ENCODE results near the gene MED23.

DNA sequence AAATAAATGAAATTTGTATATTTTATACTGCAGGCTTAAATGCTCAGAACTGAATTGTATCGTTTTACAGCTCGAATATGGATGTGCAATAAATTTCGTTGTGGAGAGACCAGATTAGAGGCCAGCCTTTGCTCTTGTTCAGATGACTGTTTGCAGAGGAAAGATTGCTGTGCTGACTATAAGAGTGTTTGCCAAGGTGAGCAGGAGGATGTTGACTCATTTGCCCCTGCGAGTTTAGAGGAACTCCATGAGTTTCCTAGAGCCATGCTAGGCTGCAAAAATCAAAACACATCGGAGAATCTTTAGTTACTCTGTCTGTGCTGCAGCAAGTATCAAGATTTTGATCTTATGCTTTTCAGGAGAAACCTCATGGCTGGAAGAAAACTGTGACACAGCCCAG, 24.4 kb upstream of the MED23 start:
- TF ChIP-seq POLR2A (IDR thresholded peaks at IDR 0.05) = no peak
- TF ChIP-seq CTCF (IDR thresholded peaks at IDR 0.05) = no peak
